ENCODE results near the gene LOXL4.

DNA sequence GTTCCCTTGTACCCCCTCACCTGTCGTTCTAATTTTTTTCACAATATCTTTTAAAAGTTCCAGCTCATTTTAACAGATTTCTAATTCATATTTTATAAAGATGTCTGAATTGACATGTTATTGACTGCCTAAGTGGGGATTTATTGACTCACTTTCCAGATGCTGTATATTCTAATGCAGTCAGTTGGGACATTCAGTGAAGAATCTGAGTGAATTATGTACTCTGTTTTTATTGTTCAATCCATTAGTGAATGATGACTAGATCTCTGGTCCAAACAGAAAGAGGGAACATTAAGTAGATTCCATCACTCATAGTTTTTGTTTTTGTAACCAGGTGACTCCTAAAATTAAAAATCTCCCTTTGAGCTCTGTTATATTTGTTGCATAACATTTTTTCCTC lies 54.3 kb downstream of the LOXL4 start:
- no peak for TF ChIP-seq POLR2A (IDR thresholded peaks at IDR 0.05)
- TF ChIP-seq, protein P1, sequence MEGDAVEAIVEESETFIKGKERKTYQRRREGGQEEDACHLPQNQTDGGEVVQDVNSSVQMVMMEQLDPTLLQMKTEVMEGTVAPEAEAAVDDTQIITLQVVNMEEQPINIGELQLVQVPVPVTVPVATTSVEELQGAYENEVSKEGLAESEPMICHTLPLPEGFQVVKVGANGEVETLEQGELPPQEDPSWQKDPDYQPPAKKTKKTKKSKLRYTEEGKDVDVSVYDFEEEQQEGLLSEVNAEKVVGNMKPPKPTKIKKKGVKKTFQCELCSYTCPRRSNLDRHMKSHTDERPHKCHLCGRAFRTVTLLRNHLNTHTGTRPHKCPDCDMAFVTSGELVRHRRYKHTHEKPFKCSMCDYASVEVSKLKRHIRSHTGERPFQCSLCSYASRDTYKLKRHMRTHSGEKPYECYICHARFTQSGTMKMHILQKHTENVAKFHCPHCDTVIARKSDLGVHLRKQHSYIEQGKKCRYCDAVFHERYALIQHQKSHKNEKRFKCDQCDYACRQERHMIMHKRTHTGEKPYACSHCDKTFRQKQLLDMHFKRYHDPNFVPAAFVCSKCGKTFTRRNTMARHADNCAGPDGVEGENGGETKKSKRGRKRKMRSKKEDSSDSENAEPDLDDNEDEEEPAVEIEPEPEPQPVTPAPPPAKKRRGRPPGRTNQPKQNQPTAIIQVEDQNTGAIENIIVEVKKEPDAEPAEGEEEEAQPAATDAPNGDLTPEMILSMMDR (IDR thresholded peaks at IDR 0.05), result no peak
